GM12891 (cell line): ENCODE data around the gene PPARG.

Experiments used
- PAX5 ChIP-seq: IDR thresholded peaks from 2 replicates; pipeline ENCODE4 v1.6.1; 2011; ENCODE audit warnings: low read length, moderate library complexity, mild to moderate bottlenecking; ENCODE audit not compliant: insufficient read depth, severe bottlenecking
- POLR2A ChIP-seq: IDR thresholded peaks from 2 replicates; pipeline ENCODE4 v1.6.1; 2011; ENCODE audit warnings: low read depth, low read length, control low read depth
- POLR2AphosphoS5 ChIP-seq: IDR thresholded peaks from 2 replicates; pipeline ENCODE4 v1.6.1; 2011; ENCODE audit warnings: low read depth, low read length, control low read depth
- POU2F2 ChIP-seq: IDR thresholded peaks from 2 replicates; pipeline ENCODE4 v1.6.1; 2011; ENCODE audit warnings: low read depth, mild to moderate bottlenecking, control low read depth, low read length, moderate library complexity
- SPI1 ChIP-seq: IDR thresholded peaks from 2 replicates; pipeline ENCODE4 v1.6.1; 2011; ENCODE audit warnings: low read depth, low read length, control low read depth
- TAF1 ChIP-seq: IDR thresholded peaks from 2 replicates; pipeline ENCODE4 v1.6.1; 2011; ENCODE audit warnings: low read depth, low read length, control low read depth

- no peak for TF ChIP-seq POLR2A
- TF ChIP-seq POLR2AphosphoS5, result no peak
- no peak for TF ChIP-seq POU2F2
- no peak for TF ChIP-seq TAF1
- TF ChIP-seq PAX5, result no peak
- TF ChIP-seq SPI1, result no peak
These were observed 3.8 kb upstream of the PPARG start for GRCh38 chr3:12285003-12285555.
